Right lobe of liver (tissue), 6 donors: ENCODE data around the gene MBOAT7. TPM values are rescaled to one million over a fixed set of nuclear protein-coding genes. Genes with fewer than 3 reads are reported as not detected.
A peak's percentile ranks its signal among the peaks of the same experiment; 100 is the strongest.

ENCODE experiments used
- ATAC-seq, 4 donors: fragments of 200-7000 bp; cut with Tn5 transposase; one replicate each; pipeline ENCODE4 v1.9.1; 2020; ENCODE audit warnings: mild to moderate bottlenecking in 4 of 4, moderate library complexity in 4 of 4
- DNase-seq, 3 donors: peaks; one replicate each; pipeline ENCODE4 v3.0.0-alpha.2; 2020
- H3K27ac ChIP-seq, 3 donors: fragments of 200-600 bp; one replicate each; pipeline ENCODE4 v1.8.0; 2022
- H3K27me3 ChIP-seq, 2 donors: fragments of 200-600 bp; one replicate each; pipeline ENCODE4 v1.8.0; 2022
- H3K36me3 ChIP-seq, 4 donors: fragments of 200-600 bp; sonication (generic) in 1 of 4; one replicate each; pipeline versions ENCODE4 v1.5.1 to v1.8.0; 2017 to 2022; ENCODE audit warnings: control low read depth in 1 of 4
- H3K4me1 ChIP-seq, 4 donors: fragments of 200-600 bp; sonication (generic) in 1 of 4; one replicate each; pipeline versions ENCODE4 v1.5.1 to v1.8.0; 2017 to 2022; ENCODE audit warnings: control low read depth in 1 of 4
- H3K4me3 ChIP-seq, 3 donors: fragments of 200-600 bp; one replicate each; pipeline ENCODE4 v1.8.0; 2022
- H3K9me3 ChIP-seq, 4 donors: fragments of 200-600 bp; sonication (generic) in 1 of 4; one replicate each; pipeline versions ENCODE4 v1.5.1 to v1.8.0; 2017 to 2022; ENCODE audit warnings: control low read depth in 1 of 4
- POLR2A ChIP-seq: fragments of 450-650 bp; IDR thresholded peaks from one replicate; pipeline ENCODE4 v1.6.1; 2017; ENCODE audit warnings: antibody characterized with exemption, mild to moderate bottlenecking
- WGBS: methylation state at CpG from one replicate; pipeline ENCODE4 v1.1.6; 2018; ENCODE audit warnings: low coverage, low lambda C conversion rate; ENCODE audit not compliant: insufficient coverage; ENCODE audit errors: missing lambda C conversion rate; 5-methylcytosine and 5-hydroxymethylcytosine counted together
- intact Hi-C, 2 donors: fragments of 100-400 bp; cut with DNase I; formaldehyde crosslinking; loops; one replicate each; pipeline versions ENCODE4 v1.11.2 to v1.14.1; 2022
- total RNA-seq, 6 experiments: library from RNA; depleted of rRNA in 2 of 6; stranded (reverse); fragments of >200 nt in 2 of 6; fragmentation: NEBNext Ultra II Directional in 3 of 6; extraction: Animal tissue kit (Norgen Biotek cat#: 25700) in 3 of 6; gene quantifications; one replicate each; pipeline versions ENCODE4 v1.1.0 to v1.2.4, GENCODE V29; 2016 to 2023
- TF ChIP-seq, protein P1 (sequence below), 4 donors: fragments of 200-600 bp in 3 of 4; fragments of 450-650 bp in 1 of 4; IDR thresholded peaks; one replicate each; pipeline versions ENCODE4 v1.5.1 to v1.8.0; 2016 to 2022; ENCODE audit warnings: antibody characterized with exemption in 4 of 4, mild to moderate bottlenecking in 2 of 4
- donor health status: DM: no; HTN: yes; CAD: no.
- donor health status: DM: no; HTN: no; CAD: no.
- donor health status: DM: no; HTN: no; CAD: no.
- donor health status: DM: no; HTN: yes; CAD: no.
- donor health status: DM: no; HTN: yes; CAD: no.

The MBOAT7 gene
- total RNA-seq, 6 experiments from 2014 or later: 26.6 to 57.7 (median 32.9) TPM

DNA sequence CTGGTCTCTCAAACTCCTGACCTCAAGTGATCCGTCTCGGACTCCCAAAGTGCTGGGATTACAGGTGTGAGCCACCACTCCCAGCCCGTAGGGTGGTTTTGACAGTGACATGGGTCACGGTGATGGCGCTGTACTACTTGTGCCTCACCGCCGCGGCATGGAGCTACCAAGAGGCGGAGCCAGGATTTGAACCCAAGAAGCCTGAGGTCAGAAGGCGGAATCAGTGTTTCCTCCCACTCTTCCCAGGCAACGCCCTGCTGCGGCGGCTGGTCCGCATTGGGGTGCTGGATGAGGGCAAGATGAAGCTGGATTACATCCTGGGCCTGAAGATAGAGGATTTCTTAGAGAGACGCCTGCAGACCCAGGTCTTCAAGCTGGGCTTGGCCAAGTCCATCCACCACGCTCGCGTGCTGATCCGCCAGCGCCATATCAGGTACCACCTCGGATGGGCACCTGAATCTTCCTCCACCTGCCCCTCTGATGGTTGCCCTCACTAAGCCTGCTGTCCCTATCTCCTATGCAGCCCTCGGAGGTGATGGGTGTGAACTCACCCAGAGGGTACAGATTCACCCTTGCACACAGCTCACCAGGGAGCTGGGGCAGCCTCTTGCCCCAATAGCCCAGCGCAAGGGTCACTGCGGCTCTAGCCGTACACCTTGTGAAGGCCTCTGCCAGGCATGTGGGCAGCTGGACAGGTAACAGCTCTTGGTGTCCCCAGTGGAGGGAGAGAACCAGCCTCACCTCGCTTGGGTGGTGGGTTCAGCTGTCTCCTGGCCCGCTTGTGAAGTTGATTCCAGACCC, 16.9 kb upstream of the MBOAT7 start:
- intact Hi-C loops: no loop called here
- Histone ChIP-seq H3K27ac (peak overlapping the region in 2 of 3 donors; percentile 78 to 86), H3K4me3 (peak overlapping the region in 1 of 3 donors; percentile 18), H3K4me1 (peaks cover 0 to 95% (median 53%) of the 10 kb centered on the region in 4 donors), H3K9me3 (no peaks in the 10 kb centered on the region), H3K27me3 (no peaks in the 10 kb centered on the region), H3K36me3 (peaks cover 17 to 67% (median 36%) of the 10 kb centered on the region in 4 donors)
- WGBS: 80% methylated on average over 1 of the region's 27 CpGs
- TF ChIP-seq, protein P1, sequence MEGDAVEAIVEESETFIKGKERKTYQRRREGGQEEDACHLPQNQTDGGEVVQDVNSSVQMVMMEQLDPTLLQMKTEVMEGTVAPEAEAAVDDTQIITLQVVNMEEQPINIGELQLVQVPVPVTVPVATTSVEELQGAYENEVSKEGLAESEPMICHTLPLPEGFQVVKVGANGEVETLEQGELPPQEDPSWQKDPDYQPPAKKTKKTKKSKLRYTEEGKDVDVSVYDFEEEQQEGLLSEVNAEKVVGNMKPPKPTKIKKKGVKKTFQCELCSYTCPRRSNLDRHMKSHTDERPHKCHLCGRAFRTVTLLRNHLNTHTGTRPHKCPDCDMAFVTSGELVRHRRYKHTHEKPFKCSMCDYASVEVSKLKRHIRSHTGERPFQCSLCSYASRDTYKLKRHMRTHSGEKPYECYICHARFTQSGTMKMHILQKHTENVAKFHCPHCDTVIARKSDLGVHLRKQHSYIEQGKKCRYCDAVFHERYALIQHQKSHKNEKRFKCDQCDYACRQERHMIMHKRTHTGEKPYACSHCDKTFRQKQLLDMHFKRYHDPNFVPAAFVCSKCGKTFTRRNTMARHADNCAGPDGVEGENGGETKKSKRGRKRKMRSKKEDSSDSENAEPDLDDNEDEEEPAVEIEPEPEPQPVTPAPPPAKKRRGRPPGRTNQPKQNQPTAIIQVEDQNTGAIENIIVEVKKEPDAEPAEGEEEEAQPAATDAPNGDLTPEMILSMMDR (IDR thresholded peaks at IDR 0.05): no peak
- no peak for TF ChIP-seq POLR2A
- ATAC-seq (no peak), DNase-seq (peak in 1 of 3 donors; percentile 40)

DNA sequence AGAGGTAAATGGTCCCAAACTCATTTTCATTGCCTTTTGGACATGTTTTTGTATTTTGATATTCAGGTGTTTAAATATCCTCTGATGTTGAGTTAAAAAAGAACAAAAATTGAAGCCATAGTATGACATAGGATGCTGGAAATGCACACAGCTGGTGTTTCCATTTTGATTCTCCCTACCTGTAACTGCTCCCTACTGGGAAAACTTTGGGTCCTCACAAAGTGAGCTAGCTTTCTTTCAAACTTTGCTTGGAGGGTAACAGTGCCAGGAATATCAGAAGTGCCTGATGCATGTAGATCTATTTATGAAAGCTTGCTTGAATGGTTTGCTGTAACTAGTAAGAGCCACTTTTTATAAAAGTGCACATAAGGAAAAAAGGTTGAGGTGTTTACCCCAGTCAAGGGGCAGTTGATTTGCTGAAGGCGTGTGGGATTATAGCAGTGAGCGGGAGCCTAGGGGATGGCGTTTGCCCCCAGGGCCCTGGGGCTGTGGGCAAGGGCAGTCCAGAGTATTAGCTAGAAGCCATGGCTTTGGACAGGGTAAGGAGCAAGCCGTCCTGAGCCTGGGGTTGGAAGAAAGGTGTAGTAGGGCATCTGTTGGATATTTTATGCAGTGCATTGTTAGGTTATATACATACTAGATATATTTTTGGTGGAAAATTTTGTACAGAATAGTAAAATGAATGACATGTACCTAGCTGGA, 15.5 kb upstream of the MBOAT7 start:
- H3K9me3 ChIP-seq: no peaks in the 10 kb centered on the region
- H3K27me3 ChIP-seq: no peaks in the 10 kb centered on the region
- no peak for TF ChIP-seq POLR2A
- TF ChIP-seq, protein P1 (IDR thresholded peaks at IDR 0.05): no peak
- ATAC-seq (no peak), DNase-seq (no peak)
- peaks cover 17 to 67% (median 36%) of the 10 kb centered on the region in 4 donors for H3K36me3 ChIP-seq
- intact Hi-C loops: no loop called here
- no peak overlapping the region for H3K4me3 ChIP-seq
- peak overlapping the region in 1 of 3 donors; percentile 86 for H3K27ac ChIP-seq
- WGBS: 53% methylated on average over 4 of the region's 4 CpGs
- peaks cover 0 to 83% (median 48%) of the 10 kb centered on the region in 4 donors for H3K4me1 ChIP-seq

DNA sequence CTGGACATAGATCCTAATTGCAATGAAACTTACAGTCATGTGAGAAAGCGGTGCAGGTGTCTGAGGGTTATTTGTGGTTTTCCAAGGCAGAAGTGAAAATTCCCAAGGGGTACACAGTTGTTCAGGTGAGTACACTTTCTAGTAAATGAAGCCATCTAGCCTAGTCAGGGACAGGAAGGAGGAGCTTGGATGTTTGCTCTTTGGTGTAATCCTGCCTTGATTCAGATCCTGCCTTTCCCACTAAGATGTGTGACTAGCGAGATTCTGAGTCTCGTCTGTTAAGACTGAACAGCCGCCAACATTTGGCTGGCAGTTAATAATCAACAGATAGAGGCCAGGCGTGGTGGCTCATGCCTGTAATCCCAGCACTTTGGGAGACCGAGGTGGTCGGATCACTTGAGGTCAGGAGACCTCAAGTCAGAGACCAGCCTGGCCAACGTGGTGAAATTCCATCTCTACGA, 13.8 kb upstream of the MBOAT7 start:
- WGBS: 15% methylated on average over 9 of the region's 9 CpGs

DNA sequence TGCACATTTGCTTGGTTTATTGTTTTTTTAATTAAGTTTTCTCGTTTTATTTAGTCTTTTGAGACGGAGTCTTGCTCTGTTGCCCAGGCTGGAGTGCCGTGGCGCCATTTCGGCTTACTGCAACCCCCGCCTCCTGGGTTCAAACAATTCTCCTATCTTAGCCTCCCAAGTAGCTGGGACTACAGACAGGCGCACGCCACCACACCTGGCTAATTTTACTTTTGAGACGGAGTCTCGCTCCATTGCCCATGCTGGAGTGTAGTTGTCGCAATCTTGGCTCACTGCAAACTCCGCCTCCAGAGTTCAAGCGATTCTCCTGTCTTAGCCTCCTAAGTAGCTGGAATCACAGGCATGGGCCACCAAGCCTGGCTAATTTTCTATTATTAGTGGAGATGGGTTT, 12.6 kb upstream of the MBOAT7 start:
- Histone ChIP-seq H3K27me3 (no peaks in the 10 kb centered on the region), H3K4me3 (peak overlapping the region; percentile 65 to 71 (median 69)), H3K9me3 (no peaks in the 10 kb centered on the region), H3K27ac (peak overlapping the region; percentile 86 to 95 (median 94)), H3K4me1 (peaks cover 0 to 60% (median 31%) of the 10 kb centered on the region in 4 donors), H3K36me3 (peaks cover 17 to 57% (median 31%) of the 10 kb centered on the region in 4 donors)
- ATAC-seq: no peak
- peak in 1 of 3 donors; percentile 35 for DNase-seq
- no peak for TF ChIP-seq POLR2A
- TF ChIP-seq, protein P1 (IDR thresholded peaks at IDR 0.05): no peak
- intact Hi-C loops: no loop called here
- 34% methylated on average over 13 of the region's 13 CpGs for WGBS

More for the DNA sequence above, 13.8 kb upstream of the MBOAT7 start:
- peaks cover 17 to 67% (median 36%) of the 10 kb centered on the region in 4 donors for H3K36me3 ChIP-seq
- H3K27ac ChIP-seq: peak overlapping the region; percentile 32 to 95 (median 86)
- H3K27me3 ChIP-seq: no peaks in the 10 kb centered on the region
- intact Hi-C loops: no loop called here
- TF ChIP-seq, protein P1 (IDR thresholded peaks at IDR 0.05): no peak
- no peak for TF ChIP-seq POLR2A
- H3K4me1 ChIP-seq: peaks cover 0 to 66% (median 35%) of the 10 kb centered on the region in 4 donors
- peak; percentile 52 to 61 (median 60) for ATAC-seq
- H3K9me3 ChIP-seq: no peaks in the 10 kb centered on the region
- peak in 2 of 3 donors; percentile 58 to 82 for DNase-seq
- H3K4me3 ChIP-seq: peak overlapping the region; percentile 65 to 71 (median 69)
